NOMO-1 treated with dmso at 0.1 percent for 144 hours (cell line): Measurements from ENCODE around the gene GPR119.
A peak's percentile ranks its signal among the peaks of the same experiment; 100 is the strongest.
"Not testable (repeated sequence)": the region's sequence is repeated elsewhere in the genome, so short reads cannot be mapped to it uniquely, and the experiment has no call there.

Experiments
- DNase-seq: peaks from one replicate; lab custom pipeline; 2025; ENCODE audit not compliant: unreplicated experiment; lab: John Stamatoyannopoulos, UW

The GPR119 gene

DNA sequence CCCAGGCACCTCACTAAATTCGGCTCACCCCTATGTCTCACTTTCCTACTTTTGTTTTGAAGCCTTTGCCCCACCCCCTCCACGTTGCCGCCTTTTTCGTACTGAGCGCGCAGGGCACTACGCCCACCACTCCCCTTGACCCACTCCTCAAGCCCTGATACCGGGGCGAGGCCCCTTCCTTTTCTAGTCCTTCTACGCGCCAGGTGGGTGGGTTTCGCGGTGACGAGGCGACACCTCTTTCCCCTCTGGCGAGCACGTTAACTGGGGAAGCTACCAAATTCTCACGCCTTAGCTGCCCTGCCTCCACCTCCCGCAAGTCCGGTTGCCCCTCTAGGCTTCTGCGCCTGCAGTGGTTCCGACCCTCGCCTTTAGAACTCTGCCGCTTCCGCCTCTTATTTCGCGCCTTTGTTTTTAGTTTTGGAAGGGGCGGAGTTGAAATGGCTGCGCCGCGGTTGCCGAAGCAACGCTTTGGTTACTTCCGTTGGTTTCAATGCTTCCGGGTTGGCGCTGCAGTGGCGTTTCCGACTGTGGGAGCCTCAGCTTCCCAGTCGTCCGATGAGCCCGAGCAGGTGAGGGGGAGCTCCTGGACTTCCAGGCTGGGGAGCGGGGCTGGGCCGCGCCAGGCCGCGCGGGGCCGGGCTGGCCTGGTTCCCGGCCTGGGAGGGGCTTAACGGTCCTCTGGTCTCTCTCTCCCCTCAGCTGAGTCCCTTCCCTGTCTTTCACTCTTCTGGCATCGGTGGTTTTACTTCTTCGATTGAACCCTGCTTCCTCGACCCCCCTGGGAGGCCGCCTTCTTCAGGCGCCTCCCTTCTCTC, 45.9 kb downstream of the GPR119 start, which contains the start of gene SLC25A14:
SLC25A14 (plus strand) TSS at position 512 of the 815 bp plus-strand sequence. CDS start 360 bp downstream, outside the sequence.
- peak; percentile 39 for DNase-seq

DNA sequence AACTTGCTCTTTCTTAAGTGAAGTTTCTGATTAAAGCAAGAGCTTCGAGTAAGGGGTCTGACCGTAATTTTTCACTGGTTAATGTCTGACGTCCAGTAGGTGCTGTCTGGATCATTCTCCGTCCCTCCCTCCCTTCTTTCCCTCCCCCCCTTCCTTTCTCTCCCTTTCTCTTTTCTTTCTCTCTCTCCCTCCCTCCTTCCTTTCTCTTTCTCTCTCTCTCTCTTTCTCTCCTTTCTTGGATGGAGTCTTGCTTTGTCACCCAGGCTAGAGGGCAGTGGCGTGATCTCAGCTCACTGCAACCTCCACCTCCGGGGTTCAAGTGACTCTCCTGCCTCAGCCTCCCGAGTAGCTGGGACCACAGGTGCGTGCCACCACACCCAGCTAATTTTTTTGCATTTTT, 46.6 kb downstream of the GPR119 start:
- DNase-seq, result not testable (repeated sequence)

DNA sequence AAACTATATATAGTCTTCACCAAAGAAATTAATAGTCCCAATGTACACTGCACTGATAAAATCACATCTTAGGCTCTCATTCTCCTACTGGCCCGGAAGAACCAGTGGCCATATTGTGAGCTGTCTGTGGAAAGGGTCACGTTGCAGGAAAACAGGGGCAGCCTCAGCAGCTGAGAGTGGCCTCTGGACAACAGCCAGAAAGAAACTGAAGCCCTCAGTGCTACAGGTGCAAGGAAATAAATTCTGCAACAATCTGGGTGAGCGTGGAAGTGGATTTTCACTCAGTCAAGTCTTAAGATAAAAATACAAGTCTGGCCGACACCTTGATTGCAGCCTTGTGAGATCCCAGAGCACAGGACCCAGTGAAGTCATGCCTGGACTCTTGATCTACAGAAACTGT, 48.9 kb downstream of the GPR119 start:
- DNase-seq, result no peak
